Heart right ventricle (tissue), 16 donors: ENCODE data around the gene HMG20B. TPM values are rescaled to one million over a fixed set of nuclear protein-coding genes. Genes with fewer than 3 reads are reported as not detected.

ENCODE experiments used
- ATAC-seq, 8 donors: fragments of 200-7000 bp; cut with Tn5 transposase; one replicate each; pipeline ENCODE4 v1.9.1; 2020; ENCODE audit warnings: mild to moderate bottlenecking in 8 of 8, moderate library complexity in 8 of 8, moderate number of reproducible peaks in 1 of 8
- DNase-seq, 2 donors: peaks; one replicate each; pipeline ENCODE4 v3.0.0-alpha.2; 2020
- H3K27ac ChIP-seq, 10 donors: fragments of 200-600 bp; sonication (generic) in 2 of 10; one replicate each; pipeline versions ENCODE4 v1.5.0 to v1.8.0; 2020 to 2022; ENCODE audit warnings: mild to moderate bottlenecking in 3 of 10
- H3K27me3 ChIP-seq, 7 donors: fragments of 200-600 bp; one replicate each; pipeline ENCODE4 v1.8.0; 2021 to 2022; ENCODE audit warnings: mild to moderate bottlenecking in 2 of 7
- H3K36me3 ChIP-seq, 9 donors: fragments of 200-600 bp; sonication (generic) in 1 of 9; one replicate each; pipeline versions ENCODE4 v1.5.0 to v1.8.0; 2020 to 2022; ENCODE audit warnings: mild to moderate bottlenecking in 2 of 9
- H3K4me1 ChIP-seq, 9 donors: fragments of 200-600 bp; sonication (generic) in 1 of 9; one replicate each; pipeline versions ENCODE4 v1.5.0 to v1.8.0; 2020 to 2022; ENCODE audit warnings: mild to moderate bottlenecking in 4 of 9
- H3K4me3 ChIP-seq, 10 donors: fragments of 200-600 bp; sonication (generic) in 2 of 10; one replicate each; pipeline versions ENCODE4 v1.5.0 to v1.8.0; 2020 to 2022; ENCODE audit warnings: mild to moderate bottlenecking in 7 of 10, moderate library complexity in 2 of 10
- H3K9me3 ChIP-seq, 11 donors: fragments of 200-600 bp in 10 of 11; sonication (generic) in 2 of 11; one replicate each; pipeline versions ENCODE4 v1.5.0 to v1.8.0; 2013 to 2022; ENCODE audit warnings: mild to moderate bottlenecking in 2 of 11, control low read depth in 1 of 11, moderate library complexity in 1 of 11
- WGBS, 2 donors: extraction: QIAGEN DNeasy Blood & Tissue Kit; methylation state at CpG; one replicate each; pipeline ENCODE4 v1.1.7; 2013; ENCODE audit warnings: inconsistent platforms in 1 of 2; 5-methylcytosine and 5-hydroxymethylcytosine counted together
- intact Hi-C, 10 donors: fragments of 100-400 bp; cut with DNase I; formaldehyde crosslinking; loops; one replicate each; pipeline versions ENCODE4 v1.11.1 to v1.14.2; 2022
- polyA plus RNA-seq, 2 donors: library from polyadenylated mRNA; stranded (reverse); fragments of 200-250 nt; gene quantifications; one replicate each; pipeline ENCODE4 v1.2.3, GENCODE V29; 2013
- total RNA-seq, 10 donors: library from RNA; stranded (reverse); fragmentation: NEBNext Ultra II Directional in 3 of 10; extraction: Animal tissue kit (Norgen Biotek cat#: 25700) in 3 of 10; gene quantifications; one replicate each; pipeline versions ENCODE4 v1.2.1 to v1.2.4, GENCODE V29; 2021 to 2023
- TF ChIP-seq, protein P1 (sequence below), 9 donors: fragments of 200-600 bp; sonication (generic) in 2 of 9; IDR thresholded peaks; one replicate each; pipeline versions ENCODE4 v1.5.0 to v1.8.0; 2021 to 2022; ENCODE audit warnings: antibody characterized with exemption in 9 of 9, mild to moderate bottlenecking in 5 of 9, moderate library complexity in 1 of 9
- donor health status: Arrhythmogenic right ventricular cardiomyopathy.
- donor health status: ischemic (EF 13 %, LVEDD 7.1; RV severe dilation, severe dysfunction).
- donor health status: healthy with polysubstance abuse.
- donor health status: DM: no; HTN: yes; CAD: no.
- donor health status: DM: no; HTN: no; CAD: no.
- donor health status: ischemic (EF 25% LVEDD 6.9; RV normal size, moderate dysfunction).
- donor health status: ischemic (EF 25% LVEDD 5.7; RV mildly dilated, moderate dysfunction).
- donor health status: healthy.
- donor health status: DM: yes; HTN: yes; CAD: no.
- donor health status: Ischemic cardiomyopathy.
- donor health status: ischemic (EF 35%, LVEDD 5.7; RV mildly dilated, moderate dysfunction).
- donor health status: nonischemic (EF 11% LVEDD 7.7; RV severe dilation, severe dysfunction).
- donor health status: DM: yes; HTN: yes; CAD: no.
- donor health status: PGD.
- donor health status: ischemic (EF 29% LVEDD 5.4; RV normal size, mild dysfunction).
- donor health status: nonischemic (EF 23%, LVEDD 6.1; RV moderate dilation, normal function).

The HMG20B gene
- total and polyA plus RNA-seq, 12 donors = 19.5 to 73.3 (median 32.0) TPM

- H3K4me1 ChIP-seq = no peaks in the 10 kb centered on the region
- H3K4me3 ChIP-seq = no peak overlapping the region
- DNase-seq (no peak), ATAC-seq (no peak)
- H3K27me3 ChIP-seq = no peaks in the 10 kb centered on the region
- WGBS, 2 donors = 93% methylated on average over 20 of the region's 20 CpGs
- intact Hi-C loops = no loop called here
- TF ChIP-seq, protein P1, sequence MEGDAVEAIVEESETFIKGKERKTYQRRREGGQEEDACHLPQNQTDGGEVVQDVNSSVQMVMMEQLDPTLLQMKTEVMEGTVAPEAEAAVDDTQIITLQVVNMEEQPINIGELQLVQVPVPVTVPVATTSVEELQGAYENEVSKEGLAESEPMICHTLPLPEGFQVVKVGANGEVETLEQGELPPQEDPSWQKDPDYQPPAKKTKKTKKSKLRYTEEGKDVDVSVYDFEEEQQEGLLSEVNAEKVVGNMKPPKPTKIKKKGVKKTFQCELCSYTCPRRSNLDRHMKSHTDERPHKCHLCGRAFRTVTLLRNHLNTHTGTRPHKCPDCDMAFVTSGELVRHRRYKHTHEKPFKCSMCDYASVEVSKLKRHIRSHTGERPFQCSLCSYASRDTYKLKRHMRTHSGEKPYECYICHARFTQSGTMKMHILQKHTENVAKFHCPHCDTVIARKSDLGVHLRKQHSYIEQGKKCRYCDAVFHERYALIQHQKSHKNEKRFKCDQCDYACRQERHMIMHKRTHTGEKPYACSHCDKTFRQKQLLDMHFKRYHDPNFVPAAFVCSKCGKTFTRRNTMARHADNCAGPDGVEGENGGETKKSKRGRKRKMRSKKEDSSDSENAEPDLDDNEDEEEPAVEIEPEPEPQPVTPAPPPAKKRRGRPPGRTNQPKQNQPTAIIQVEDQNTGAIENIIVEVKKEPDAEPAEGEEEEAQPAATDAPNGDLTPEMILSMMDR (IDR thresholded peaks at IDR 0.05) = no peak
- no peaks in the 10 kb centered on the region for H3K9me3 ChIP-seq
- no peak overlapping the region for H3K27ac ChIP-seq
- peaks cover 0 to 77% (median 30%) of the 10 kb centered on the region in 9 donors for H3K36me3 ChIP-seq
These were observed 47.8 kb upstream of the HMG20B start for GRCh38 chr19:3524904-3525451.

DNA sequence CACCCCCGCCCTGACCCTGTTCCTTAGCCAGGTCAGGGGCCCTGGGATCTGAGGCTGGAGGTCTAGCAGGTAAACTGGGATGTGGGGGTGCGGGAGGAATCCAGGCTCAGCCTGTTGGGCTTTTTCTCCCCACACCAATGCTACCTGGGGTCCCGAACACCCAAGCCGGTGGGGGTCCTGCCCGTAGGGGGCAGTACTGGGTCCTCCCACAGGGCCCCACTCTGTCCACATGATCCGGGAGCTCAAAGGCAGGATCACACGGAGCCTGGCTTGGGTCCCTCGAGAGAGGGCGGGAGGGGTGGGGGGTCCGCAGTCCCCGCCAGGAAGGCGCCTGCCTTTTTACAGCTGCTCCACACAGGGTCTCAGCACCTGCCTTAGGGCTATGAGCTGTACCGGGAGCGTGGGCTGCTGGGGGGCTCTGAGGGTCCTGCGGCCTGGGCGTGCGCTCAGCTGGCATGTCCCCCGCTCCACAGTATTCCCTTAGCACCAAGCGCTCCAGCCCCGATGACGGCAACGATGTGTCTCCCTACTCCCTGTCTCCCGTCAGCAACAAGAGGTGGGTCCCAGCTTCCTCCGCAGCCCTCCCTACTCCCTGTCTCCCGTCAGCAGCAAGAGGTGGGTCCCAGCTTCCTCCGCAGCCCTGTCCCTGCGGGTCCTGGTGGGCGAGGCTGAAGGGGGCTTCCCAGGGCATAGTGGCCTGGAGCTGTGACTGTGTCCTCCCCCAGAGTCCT is 46.1 kb upstream of the HMG20B start:
- no peaks in the 10 kb centered on the region for H3K9me3 ChIP-seq
- intact Hi-C loops = no loop called here
- WGBS, 2 donors = 94 to 95% methylated on average over 27 to 28 of the region's 28 CpGs
- TF ChIP-seq, protein P1 (IDR thresholded peaks at IDR 0.05) = no peak
- H3K27me3 ChIP-seq = no peaks in the 10 kb centered on the region
- no peak for DNase-seq
- H3K4me1 ChIP-seq = no peaks in the 10 kb centered on the region
- H3K4me3 ChIP-seq = no peak overlapping the region
- no peak overlapping the region for H3K27ac ChIP-seq
- ATAC-seq = no peak
- peaks cover 0 to 78% (median 37%) of the 10 kb centered on the region in 9 donors for H3K36me3 ChIP-seq

GRCh38 chr19:3527238-3527910 is 45.4 kb upstream of the HMG20B start:
- Histone ChIP-seq H3K27ac (no peak overlapping the region), H3K4me1 (no peaks in the 10 kb centered on the region), H3K4me3 (no peak overlapping the region), H3K36me3 (peaks cover 1 to 78% (median 44%) of the 10 kb centered on the region in 9 donors), H3K9me3 (no peaks in the 10 kb centered on the region), H3K27me3 (no peaks in the 10 kb centered on the region)
- TF ChIP-seq, protein P1 (IDR thresholded peaks at IDR 0.05) = no peak
- DNase-seq (no peak), ATAC-seq (no peak)
- 95 to 96% methylated on average over 21 of the region's 21 CpGs for WGBS, 2 donors
- intact Hi-C loops = no loop called here

DNA sequence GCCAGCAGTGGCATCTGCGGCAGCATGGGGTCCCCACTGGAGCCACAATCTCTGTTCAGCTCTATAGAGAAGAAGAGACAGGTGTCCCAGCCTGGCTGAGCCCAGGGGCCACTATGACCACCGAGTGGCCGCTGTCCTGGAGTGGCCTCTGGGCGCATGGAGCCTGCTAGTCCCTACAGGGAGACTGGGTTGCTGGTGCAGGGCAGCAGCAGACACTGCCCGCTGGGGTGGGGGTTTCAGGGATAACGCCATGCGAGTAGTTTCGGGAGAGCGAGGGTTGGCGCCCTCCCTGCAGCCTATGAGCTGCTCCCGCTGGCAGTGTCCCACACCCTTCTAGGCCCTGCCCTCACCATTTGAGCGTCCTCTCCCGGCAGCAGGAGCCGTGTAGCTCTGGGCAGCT is 44.7 kb upstream of the HMG20B start:
- intact Hi-C loops = no loop called here

More for the DNA sequence above, 44.7 kb upstream of the HMG20B start:
- no peak for DNase-seq
- Histone ChIP-seq H3K27me3 (no peaks in the 10 kb centered on the region), H3K4me1 (no peaks in the 10 kb centered on the region), H3K27ac (no peak overlapping the region), H3K4me3 (no peak overlapping the region), H3K36me3 (peaks cover 6 to 78% (median 46%) of the 10 kb centered on the region in 9 donors), H3K9me3 (no peaks in the 10 kb centered on the region)
- 97 to 99% methylated on average over 14 of the region's 14 CpGs for WGBS, 2 donors
- TF ChIP-seq, protein P1 (IDR thresholded peaks at IDR 0.05) = no peak
- ATAC-seq = no peak
